ENCODE results near the gene DOCK1.

The DOCK1 gene

DNA sequence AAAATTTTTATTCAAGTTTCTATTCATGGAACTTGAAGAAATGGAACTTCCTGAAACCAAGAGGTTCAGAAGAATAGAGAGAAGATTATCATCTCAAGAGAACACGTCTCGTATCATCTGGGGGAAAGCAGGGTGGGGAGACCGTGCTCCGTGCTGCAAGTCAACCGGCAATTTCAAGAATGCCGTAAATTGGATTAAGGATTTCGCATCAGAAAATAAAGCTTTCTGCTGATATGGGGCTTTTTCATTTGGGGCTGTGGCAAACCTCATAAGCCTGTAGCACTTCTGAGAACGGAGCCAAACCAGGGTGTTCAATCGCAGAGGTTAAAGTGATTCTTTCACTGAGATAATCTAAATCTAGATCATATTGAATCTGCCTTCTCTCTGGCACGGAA lies 493.7 kb downstream of the DOCK1 start:
- intact Hi-C loops (cut with DNase I), result no loop called here
- no peak for DNase-seq

DNA sequence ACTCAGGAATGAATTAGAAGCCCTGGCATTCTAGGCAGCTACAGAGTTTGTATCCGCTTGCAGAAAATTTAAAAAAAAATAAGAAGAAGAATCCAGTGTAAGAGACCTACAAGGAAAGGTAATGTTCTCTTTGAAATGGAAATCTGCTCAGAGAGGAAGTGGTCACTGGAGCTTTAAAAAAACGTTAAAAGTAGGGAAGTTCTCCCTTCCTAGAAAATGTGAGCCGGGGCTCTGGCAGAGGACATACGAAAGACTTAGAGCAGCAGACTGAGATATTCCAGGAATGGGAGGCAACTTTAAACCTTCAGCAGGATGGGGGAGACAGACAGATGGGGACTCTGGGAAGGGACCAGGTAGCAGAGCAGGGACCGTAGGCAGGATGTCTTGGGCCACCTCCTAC lies 494.4 kb downstream of the DOCK1 start:
- intact Hi-C loops (cut with DNase I), result no loop called here
- DNase-seq, result no peak

DNA sequence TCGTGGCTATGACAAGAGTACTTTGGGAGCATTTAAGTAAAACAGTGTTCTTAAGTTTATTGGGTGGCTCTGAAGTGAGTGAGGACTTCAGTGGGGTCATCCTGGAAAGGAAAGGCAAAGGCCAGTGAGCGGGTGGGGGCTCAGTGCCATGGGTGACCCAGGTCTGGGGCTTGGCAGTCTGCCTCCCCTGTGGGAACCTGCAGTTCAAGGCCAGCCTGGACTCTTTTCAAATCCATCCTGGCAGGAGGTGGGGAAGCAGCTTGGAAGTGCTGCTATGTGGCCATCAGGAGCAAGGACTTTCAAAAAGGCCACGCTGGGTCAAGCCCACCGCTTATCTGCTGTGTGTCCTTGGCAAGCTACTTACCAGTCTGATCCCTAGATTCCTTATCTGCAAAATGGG lies 495.0 kb downstream of the DOCK1 start:
- intact Hi-C loops (cut with DNase I), result no loop called here
- DNase-seq, result peak in 1 of 10 donors; percentile 53

GRCh38 chr10:127402596-127403409 lies 497.6 kb downstream of the DOCK1 start:
- intact Hi-C loops (cut with DNase I), result no loop called here
- peak in 1 of 10 donors; percentile 39 for DNase-seq

DNA sequence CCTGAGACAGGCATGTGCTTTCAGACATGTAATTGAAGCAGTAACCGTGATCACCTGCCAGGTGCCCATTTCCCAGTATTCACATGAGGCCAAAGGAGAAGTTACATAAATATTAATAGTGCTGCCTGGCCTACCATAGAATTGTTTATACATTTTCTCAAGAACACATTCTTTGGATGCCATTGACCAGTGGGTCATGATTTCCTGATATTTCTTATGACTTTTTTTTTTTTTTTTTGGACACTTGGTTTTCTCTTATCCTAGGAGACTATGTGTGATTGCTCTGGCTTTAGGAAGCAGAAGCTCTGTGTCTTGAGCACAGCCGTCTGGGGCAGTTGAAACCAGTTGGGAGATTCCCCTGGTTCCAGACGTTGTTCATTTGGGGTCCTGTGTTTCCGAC lies 500.0 kb downstream of the DOCK1 start:
- DNase-seq, result no peak
- intact Hi-C loops (cut with DNase I), result no loop called here

- intact Hi-C loops (cut with DNase I), result no loop called here
Measured at GRCh38 chr10:127406018-127406550, 500.9 kb downstream of the DOCK1 start.

DNA sequence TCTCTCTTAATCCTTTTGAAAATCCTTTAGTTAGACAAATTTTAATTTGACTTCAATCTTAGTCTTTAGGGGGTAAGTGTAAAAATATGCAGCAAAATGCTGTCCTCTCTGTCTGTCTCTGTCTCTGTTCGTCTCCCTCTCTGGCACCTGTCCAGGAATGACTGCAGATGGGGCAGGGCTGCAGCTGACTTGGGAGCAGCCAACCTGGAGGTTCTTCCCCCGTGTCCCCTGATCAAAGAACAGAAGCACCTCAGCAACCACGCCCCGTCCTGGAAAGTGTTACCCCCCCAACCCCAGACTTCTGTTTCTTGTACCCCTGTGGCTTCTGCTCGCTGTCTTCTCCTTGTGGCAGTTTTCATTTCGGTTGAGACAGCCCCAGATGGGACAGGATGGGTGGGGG lies 502.3 kb downstream of the DOCK1 start:
- DNase-seq, result peak in 3 of 10 donors; percentile 40 to 75 (median 50)
- intact Hi-C loops (cut with DNase I), result no loop called here

More at GRCh38 chr10:127406018-127406550, 500.9 kb downstream of the DOCK1 start:
- DNase-seq, result peak in 1 of 10 donors; percentile 58

GRCh38 chr10:127408112-127408710 lies 503.0 kb downstream of the DOCK1 start:
- peak in 1 of 10 donors; percentile 75 for DNase-seq
- intact Hi-C loops (cut with DNase I), result no loop called here

DNA sequence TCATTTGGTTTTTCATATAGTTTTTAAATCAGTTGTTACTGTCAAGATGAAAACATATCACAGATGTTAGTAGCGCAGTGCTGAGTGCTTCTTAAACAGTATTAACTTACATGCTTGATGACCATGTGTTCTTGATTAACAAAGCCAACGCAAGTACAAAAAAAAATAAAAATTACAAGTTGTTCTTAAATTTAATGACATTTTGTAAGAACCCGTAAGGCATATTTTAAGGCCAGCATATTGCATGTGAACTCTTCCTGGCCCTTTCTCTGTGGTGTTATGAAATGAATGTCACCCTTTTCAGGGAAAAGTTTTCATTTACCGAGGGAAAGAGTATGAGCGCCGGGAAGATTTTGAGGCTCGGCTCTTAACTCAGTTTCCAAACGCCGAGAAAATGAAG lies 503.5 kb downstream of the DOCK1 start:
- DNase-seq, result no peak
- intact Hi-C loops (cut with DNase I), result no loop called here

DNA sequence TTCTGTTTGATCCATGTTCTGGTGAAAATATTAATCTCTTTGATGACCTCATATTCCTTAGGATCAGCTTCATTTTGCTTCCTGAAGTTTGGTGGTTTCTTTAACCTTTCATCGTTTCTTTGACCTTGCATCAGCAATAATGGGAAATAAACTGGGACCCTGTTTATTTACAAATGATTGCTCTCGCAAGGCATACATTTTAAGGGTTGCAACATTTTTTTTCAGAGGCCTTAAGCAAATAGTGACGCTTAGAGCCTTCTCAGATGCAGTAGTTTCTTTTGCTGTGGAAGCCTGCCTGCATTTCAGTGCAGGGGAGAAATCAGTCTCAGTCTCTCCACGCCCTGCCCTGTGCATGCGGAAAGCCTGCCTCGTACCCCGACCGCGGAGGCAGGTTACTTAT lies 504.8 kb downstream of the DOCK1 start:
- intact Hi-C loops (cut with DNase I), result no loop called here
- DNase-seq, result peak in 2 of 10 donors; percentile 10 to 14

DNA sequence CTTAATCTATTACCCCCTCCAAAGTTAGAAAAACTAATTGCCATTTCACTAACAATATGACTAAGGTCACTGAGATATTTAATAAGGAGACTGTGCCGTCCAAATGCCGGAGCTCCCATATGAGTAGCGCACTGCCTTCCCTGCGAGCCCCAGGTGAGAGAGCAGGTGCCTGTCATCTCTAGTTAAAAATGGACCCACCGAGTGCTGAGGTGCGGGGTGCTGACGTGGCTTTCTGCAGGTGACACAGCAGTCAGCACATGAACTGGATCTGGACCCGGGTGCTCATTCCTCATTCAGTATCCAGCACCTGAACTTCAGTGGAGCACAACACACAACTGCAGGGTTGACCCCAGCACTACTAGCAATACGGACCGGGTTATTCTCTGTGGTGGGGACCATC lies 505.8 kb downstream of the DOCK1 start:
- intact Hi-C loops (cut with DNase I), result no loop called here
- peak in 2 of 10 donors; percentile 45 to 58 for DNase-seq

DNA sequence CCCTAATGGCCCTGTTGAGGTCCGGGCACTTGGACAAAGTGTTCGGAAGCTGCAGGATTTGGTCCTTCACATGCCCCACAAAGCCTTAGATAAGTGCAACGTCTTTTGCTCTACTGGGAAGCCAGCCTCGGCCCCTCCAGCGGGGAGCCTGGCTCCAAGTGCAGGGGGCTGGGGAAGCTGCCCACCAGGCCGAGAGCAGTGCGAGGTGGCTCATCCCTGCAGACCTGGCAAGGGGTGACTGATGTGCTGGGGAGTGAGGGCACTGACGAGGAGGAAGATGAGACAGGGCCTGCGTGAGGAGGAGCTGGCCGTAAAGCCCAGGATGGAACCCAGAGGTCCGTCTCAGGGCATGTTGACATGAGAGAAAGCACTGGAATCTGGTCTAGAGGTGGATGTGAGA lies 508.1 kb downstream of the DOCK1 start:
- peak in 2 of 10 donors; percentile 59 to 77 for DNase-seq
- intact Hi-C loops (cut with DNase I), result no loop called here

GRCh38 chr10:127414024-127414423 lies 508.8 kb downstream of the DOCK1 start:
- intact Hi-C loops (cut with DNase I), result no loop called here
- peak in 2 of 10 donors; percentile 33 to 47 for DNase-seq

GRCh38 chr10:127415116-127415515 lies 509.9 kb downstream of the DOCK1 start:
- peak in 2 of 10 donors; percentile 48 to 51 for DNase-seq
- intact Hi-C loops (cut with DNase I), result no loop called here

GRCh38 chr10:127415901-127416581 lies 510.8 kb downstream of the DOCK1 start:
- peak in 2 of 10 donors; percentile 55 to 60 for DNase-seq
- intact Hi-C loops (cut with DNase I), result no loop called here

- intact Hi-C loops (cut with DNase I), result no loop called here
- DNase-seq, result peak in 2 of 10 donors; percentile 76 to 77
Measured at GRCh38 chr10:127417031-127417430, 511.8 kb downstream of the DOCK1 start.

GRCh38 chr10:127417686-127418401 lies 512.6 kb downstream of the DOCK1 start:
- DNase-seq, result peak in 2 of 10 donors; percentile 37 to 71
- intact Hi-C loops (cut with DNase I), result no loop called here

GRCh38 chr10:127418536-127419168 lies 513.4 kb downstream of the DOCK1 start:
- peak in 1 of 10 donors; percentile 49 for DNase-seq
- intact Hi-C loops (cut with DNase I), result no loop called here

DNA sequence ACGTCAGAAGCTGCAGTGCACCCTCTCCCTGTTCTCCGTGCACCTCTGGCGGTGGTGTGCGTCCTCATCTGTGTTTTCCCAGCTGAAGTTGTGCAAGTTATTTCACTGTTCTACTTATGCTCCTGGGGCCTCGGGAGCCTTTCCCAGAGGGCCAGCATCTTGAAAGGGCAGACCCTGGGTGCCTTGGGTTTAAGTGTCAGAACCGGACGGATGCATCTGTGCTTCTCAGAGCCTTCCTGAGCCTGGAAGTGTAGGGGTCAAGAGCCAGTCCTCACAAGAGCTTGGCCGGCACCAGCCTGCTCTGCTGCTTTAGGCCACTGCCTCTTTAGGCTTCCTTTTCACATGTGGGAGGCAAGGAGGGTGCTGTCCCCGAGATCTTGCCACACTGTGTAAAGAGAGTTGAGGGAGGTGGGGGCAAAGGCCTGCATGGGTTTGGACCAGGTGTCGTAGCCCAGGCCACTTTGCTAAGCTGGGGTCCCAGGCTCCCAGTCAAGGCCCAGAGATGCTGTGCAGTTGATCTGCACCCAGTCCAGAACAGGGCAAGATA lies 515.0 kb downstream of the DOCK1 start:
- intact Hi-C loops (cut with DNase I), result no loop called here

More for the DNA sequence above, 515.0 kb downstream of the DOCK1 start:
- peak in 1 of 10 donors; percentile 67 for DNase-seq

Measured in posterior cingulate gyrus (tissue), 11 donors.